ENCODE measurements around the gene ASCC1.
"Not testable (repeated sequence)": the region's sequence is repeated elsewhere in the genome, so short reads cannot be mapped to it uniquely, and the experiment has no call there.

The ASCC1 gene

GRCh38 chr10:72220637-72221036, 4.6 kb upstream of the ASCC1 start:
- DNase-seq (ENCODE audit: low read depth in 3 of 3), result no peak

GRCh38 chr10:72219235-72219814, 3.2 kb upstream of the ASCC1 start:
- no peak for DNase-seq (ENCODE audit: low read depth in 3 of 3)

- DNase-seq (ENCODE audit: low read depth in 3 of 3), result no peak
These were observed 2.6 kb upstream of the ASCC1 start for GRCh38 chr10:72218726-72219125.

GRCh38 chr10:72218325-72218724, 2.2 kb upstream of the ASCC1 start:
- no peak for DNase-seq (ENCODE audit: low read depth in 3 of 3)

- DNase-seq (ENCODE audit: low read depth in 3 of 3), result not testable (repeated sequence)
These were observed 4.2 kb downstream of the ASCC1 start for GRCh38 chr10:72211832-72212231.

- DNase-seq (ENCODE audit: low read depth in 3 of 3), result not testable (repeated sequence)
These were observed 4.7 kb downstream of the ASCC1 start for GRCh38 chr10:72211381-72211780.

- not testable (repeated sequence) for DNase-seq (ENCODE audit: low read depth in 3 of 3)
These were observed 7.5 kb downstream of the ASCC1 start for GRCh38 chr10:72208526-72208925.

- DNase-seq (ENCODE audit: low read depth in 3 of 3), result no peak
These were observed 9.4 kb downstream of the ASCC1 start for GRCh38 chr10:72206511-72207229.

GRCh38 chr10:72204724-72205123, 11.4 kb downstream of the ASCC1 start:
- no peak for DNase-seq (ENCODE audit: low read depth in 3 of 3)

- DNase-seq (ENCODE audit: low read depth in 3 of 3), result no peak
These were observed 11.8 kb downstream of the ASCC1 start for GRCh38 chr10:72204296-72204695.

- no peak for DNase-seq (ENCODE audit: low read depth in 3 of 3)
These were observed 14.8 kb downstream of the ASCC1 start for GRCh38 chr10:72201293-72201692.

- no peak for DNase-seq (ENCODE audit: low read depth in 3 of 3)
These were observed 15.2 kb downstream of the ASCC1 start for GRCh38 chr10:72200883-72201282.

GRCh38 chr10:72194949-72195348, 21.1 kb downstream of the ASCC1 start:
- no peak for DNase-seq (ENCODE audit: low read depth in 3 of 3)

GRCh38 chr10:72186982-72187330, 29.1 kb downstream of the ASCC1 start:
- DNase-seq (ENCODE audit: low read depth in 3 of 3), result no peak

- no peak for DNase-seq (ENCODE audit: low read depth in 3 of 3)
These were observed 29.7 kb downstream of the ASCC1 start for GRCh38 chr10:72186258-72186981.

- DNase-seq (ENCODE audit: low read depth in 3 of 3), result no peak
These were observed 31.9 kb downstream of the ASCC1 start for GRCh38 chr10:72184156-72184555.

GRCh38 chr10:72177454-72177853, 38.6 kb downstream of the ASCC1 start:
- DNase-seq (ENCODE audit: low read depth in 3 of 3), result no peak

GRCh38 chr10:72176701-72177100, 39.4 kb downstream of the ASCC1 start:
- no peak for DNase-seq (ENCODE audit: low read depth in 3 of 3)

GRCh38 chr10:72175149-72175548, 40.9 kb downstream of the ASCC1 start:
- DNase-seq (ENCODE audit: low read depth in 3 of 3), result no peak

- no peak for DNase-seq (ENCODE audit: low read depth in 3 of 3)
These were observed 41.8 kb downstream of the ASCC1 start for GRCh38 chr10:72174297-72174662.

GRCh38 chr10:72173619-72174296, 42.3 kb downstream of the ASCC1 start:
- no peak for DNase-seq (ENCODE audit: low read depth in 3 of 3)

GRCh38 chr10:72173262-72173618, 42.8 kb downstream of the ASCC1 start:
- no peak for DNase-seq (ENCODE audit: low read depth in 3 of 3)

GRCh38 chr10:72171175-72171630, 44.9 kb downstream of the ASCC1 start:
- DNase-seq (ENCODE audit: low read depth in 3 of 3), result no peak
